Panc1 (cell line): ENCODE results near the gene IER5L.

Experiments
- CTCF ChIP-seq: fragments of 450-650 bp; IDR thresholded peaks from 2 replicates; pipeline ENCODE4 v1.5.1; 2017; ENCODE audit warnings: mild to moderate bottlenecking
- POLR2AphosphoS5 ChIP-seq: IDR thresholded peaks from 2 replicates; pipeline ENCODE4 v1.6.1; 2012; ENCODE audit warnings: mild to moderate bottlenecking, low read depth, low read length, moderate library complexity
- REST ChIP-seq, 2 experiments: IDR thresholded peaks; 2 replicates each; pipeline ENCODE4 v1.6.1; 2011 to 2012; ENCODE audit warnings: low read depth in 2 of 2, control low read depth in 1 of 2, low read length in 1 of 2, mild to moderate bottlenecking in 1 of 2, moderate library complexity in 1 of 2; ENCODE audit not compliant: insufficient read depth in 1 of 2
- TCF7L2 ChIP-seq: IDR thresholded peaks from 2 replicates; pipeline ENCODE4 v1.6.1; 2011; ENCODE audit warnings: mild to moderate bottlenecking, low read depth, low read length, inconsistent platforms

- no peak for TF ChIP-seq REST (IDR thresholded peaks at IDR 0.05; ENCODE audit: insufficient read depth in 1 of 2, low read depth in 2 of 2, low read length in 1 of 2)
- TF ChIP-seq CTCF, result no peak
- TF ChIP-seq TCF7L2, result no peak
- no peak for TF ChIP-seq POLR2AphosphoS5
Observed at GRCh38 chr9:129141066-129142041, 36.7 kb downstream of the IER5L start.
